HG02588 (cell line): ENCODE data around the gene GSTO2.
A peak's percentile ranks its signal among the peaks of the same experiment; 100 is the strongest.

ENCODE experiments used
- ATAC-seq: cut with Tn5 transposase; IDR thresholded peaks from one replicate; pipeline ENCODE4 v1.9.1; 2021; ENCODE audit warnings: mild to moderate bottlenecking, moderate library complexity; ENCODE audit not compliant: unreplicated experiment

GSTO2 gene

GRCh38 chr10:104253606-104254410 lies 15.2 kb upstream of the GSTO2 start:
- no peak for ATAC-seq

DNA sequence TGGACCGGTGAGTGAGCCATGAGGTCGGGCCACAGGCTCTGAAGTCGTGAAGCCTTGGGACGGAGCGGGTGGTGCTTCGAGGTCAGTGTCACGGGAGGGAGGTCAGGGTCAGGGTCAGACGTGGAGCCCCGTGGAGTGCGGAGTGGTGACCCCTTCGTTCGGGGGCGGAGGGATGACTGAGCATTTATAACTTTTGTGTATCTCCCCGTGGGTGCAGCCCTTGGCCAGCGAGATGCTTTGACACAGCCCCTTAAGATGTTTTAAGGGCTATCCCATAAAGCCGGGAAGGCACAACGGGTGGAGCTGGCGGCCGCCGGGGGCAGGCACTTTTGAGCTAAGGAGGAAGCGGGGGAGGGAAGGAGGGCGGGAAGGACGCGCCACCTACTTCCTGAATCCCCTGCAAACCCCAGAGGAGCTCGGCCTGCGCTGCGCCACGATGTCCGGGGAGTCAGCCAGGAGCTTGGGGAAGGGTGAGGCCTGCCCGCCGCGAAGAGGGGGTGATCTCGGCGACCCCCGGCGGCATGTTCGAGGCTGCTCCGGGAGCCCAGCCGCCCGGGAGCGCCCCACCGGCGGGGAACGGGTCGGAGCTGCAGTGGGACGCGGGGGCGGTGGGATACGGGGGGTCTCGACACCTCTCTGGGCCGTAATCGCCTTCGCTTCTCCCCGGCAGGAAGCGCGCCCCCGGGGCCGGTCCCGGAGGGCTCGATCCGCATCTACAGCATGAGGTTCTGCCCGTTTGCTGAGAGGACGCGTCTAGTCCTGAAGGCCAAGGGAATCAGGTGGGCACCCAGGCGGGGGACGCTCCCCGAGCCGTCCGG lies 14.3 kb upstream of the GSTO2 start, which contains the start of gene GSTO1:
TSS of gene GSTO1 (plus strand) at position 400 of the 818 bp plus-strand sequence. CDS start at position 437, 37 bp downstream.
- peak; percentile 75 for ATAC-seq

DNA sequence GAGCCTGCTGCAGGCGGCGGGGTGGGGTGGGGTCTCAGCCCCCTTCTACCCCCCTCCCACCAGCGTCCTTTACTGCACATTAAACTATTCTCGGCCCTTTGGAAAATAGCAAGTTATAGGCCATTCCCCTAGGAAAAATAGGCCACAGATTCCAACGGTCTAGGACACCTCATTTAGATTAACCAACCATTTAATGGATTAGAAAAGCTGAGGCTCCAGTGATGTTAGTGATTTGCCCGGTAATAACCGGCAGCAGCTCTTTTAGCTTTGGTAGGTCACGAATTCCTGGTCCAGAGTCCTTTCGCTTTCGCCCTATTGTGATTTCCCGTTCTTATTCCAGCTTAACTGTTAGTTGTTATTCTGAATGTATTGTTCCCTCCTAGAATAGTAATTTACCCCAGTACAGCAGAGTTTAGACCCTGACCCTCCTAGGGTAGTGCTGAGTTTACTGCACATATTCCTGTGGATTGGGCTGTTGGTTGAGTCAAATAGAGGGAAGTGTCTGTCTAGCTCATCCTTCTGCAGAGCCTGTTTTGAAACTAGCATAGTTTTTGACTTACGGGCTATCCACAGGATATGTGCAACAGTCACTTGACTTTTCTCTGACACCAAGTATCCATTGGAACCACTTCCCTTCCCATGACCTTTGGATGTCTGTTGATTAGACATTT lies 13.5 kb upstream of the GSTO2 start:
- ATAC-seq: no peak

DNA sequence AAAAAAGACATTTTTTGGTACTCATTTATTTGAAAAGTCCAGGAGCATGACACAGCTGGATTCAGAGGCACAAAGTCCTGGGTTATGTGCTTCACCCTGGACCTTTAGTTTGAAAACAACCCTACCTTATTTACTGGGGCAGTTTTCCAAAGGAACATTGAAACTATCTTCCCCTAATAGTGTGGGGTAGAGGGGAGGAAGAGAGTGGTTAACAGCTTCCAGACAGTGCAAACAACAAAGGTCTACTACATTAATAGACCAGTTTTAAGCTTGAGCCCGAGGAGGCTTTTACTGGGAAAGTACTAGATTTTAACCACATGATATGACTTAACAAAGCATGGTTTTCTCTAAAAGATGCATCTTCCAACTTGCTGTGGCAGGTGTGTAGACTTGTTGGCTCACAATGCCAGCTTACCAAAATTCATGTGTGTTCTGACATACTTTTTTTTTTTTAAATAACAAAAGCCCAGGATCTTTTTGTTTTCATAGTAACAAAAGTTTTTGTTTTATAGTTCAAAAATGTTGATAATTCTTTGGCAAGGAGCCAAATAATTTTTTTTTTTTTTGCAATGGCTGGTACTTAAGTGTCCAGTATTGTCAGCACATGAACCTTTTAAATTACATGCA lies 12.5 kb upstream of the GSTO2 start:
- no peak for ATAC-seq

DNA sequence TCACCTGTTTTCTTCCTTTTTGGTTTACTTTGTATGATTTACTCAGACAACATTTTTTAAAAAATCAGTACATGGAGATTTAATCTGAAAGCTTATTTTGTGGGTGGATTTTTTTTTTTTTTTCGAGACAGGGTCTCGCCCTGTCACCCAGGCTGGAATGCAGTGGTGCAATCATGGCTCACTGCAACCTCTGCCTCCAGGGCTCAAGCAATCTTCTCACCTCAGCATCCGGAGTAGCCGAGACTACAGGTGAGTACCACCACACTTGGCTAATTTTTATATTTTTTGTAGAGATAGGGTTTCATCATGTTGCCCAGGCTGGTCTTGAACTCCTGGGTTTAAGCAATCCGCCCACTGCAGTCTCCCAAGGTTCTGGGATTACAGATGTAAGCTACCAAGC lies 11.7 kb upstream of the GSTO2 start:
- no peak for ATAC-seq

- no peak for ATAC-seq
These were observed 10.8 kb upstream of the GSTO2 start for GRCh38 chr10:104258209-104258608.

- ATAC-seq: no peak
These were observed 9.5 kb upstream of the GSTO2 start for GRCh38 chr10:104259456-104259855.

DNA sequence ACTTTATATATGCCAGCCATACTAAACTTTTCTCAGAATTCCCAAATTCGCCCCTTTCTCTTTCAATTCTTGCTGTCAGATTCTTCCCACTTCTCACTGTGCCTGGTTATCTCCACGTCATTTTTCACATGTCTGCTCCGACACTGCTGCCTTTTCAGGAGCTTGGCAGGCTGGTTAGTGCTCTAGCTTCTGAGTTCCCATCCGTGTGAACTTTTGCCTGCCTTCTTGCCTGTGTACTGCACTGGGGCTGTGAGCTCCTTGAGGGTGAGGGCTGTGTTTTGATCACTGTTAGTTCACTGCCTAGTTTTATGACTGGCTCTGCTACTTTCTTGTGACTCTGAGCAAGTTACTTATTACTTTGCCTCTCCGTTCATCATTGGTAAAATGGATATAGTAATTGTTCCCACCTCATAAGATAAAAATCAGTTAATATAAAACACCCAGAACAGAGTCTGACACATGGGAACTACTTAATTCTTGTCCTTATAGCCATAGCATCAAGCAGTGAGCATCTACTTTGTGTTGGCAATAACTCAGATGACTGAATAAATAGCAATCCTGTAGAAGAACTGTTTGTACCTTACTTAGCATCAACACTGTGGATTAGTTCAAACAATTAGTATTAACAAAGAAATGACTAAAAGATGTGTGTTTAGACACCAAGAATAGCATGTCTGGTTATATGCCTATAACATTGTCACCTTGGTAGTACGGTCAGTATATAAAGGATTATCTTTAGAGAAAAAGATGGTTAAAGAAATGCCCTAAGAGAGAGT lies 8.8 kb upstream of the GSTO2 start:
- ATAC-seq: no peak

GRCh38 chr10:104260775-104261115 lies 8.2 kb upstream of the GSTO2 start:
- no peak for ATAC-seq

DNA sequence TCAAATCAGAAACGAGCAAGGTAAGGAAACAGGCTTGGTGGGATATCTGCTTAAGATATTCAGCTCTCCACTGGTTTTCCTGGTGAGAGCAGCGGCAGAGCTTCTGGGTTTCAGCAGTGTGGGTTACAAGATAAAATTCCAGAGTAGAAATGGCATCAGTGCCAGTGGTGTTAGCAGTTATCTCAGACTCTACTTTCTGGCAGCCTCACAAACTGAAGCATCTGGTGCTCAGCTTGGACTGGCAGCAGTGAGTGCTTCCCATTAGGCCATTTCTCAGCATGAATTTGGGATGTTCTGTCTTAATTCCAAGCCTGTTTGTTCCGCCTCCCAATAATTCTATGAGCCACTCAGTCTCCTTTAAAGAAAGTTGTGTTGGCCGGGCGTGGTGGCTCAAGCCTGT lies 6.9 kb upstream of the GSTO2 start:
- ATAC-seq: no peak

DNA sequence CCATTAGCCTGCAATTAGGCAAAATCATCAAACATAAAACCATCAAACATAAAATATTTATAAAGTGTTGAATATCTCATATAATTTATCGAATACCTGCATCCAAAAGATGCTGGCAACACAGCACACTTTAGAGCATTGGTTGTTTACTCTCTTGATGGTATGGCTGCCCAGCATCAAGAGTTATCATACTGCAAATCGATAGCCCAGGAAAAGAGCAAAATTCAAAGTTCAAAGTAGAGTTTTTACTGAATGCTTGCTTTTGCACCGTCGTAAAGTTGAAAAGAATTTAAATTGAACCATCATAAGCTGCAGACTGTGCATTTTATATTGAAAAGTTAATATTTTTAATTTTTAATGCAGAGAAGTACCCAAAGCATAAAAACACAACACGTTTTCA lies 4.2 kb upstream of the GSTO2 start:
- ATAC-seq: no peak

- ATAC-seq: no peak
These were observed 1.1 kb upstream of the GSTO2 start for GRCh38 chr10:104267721-104268404.

- no peak for ATAC-seq
These were observed 625 bp upstream of the GSTO2 start for GRCh38 chr10:104268405-104268712.

- ATAC-seq: no peak
These were observed 4.3 kb downstream of the GSTO2 start for GRCh38 chr10:104273286-104273685.

DNA sequence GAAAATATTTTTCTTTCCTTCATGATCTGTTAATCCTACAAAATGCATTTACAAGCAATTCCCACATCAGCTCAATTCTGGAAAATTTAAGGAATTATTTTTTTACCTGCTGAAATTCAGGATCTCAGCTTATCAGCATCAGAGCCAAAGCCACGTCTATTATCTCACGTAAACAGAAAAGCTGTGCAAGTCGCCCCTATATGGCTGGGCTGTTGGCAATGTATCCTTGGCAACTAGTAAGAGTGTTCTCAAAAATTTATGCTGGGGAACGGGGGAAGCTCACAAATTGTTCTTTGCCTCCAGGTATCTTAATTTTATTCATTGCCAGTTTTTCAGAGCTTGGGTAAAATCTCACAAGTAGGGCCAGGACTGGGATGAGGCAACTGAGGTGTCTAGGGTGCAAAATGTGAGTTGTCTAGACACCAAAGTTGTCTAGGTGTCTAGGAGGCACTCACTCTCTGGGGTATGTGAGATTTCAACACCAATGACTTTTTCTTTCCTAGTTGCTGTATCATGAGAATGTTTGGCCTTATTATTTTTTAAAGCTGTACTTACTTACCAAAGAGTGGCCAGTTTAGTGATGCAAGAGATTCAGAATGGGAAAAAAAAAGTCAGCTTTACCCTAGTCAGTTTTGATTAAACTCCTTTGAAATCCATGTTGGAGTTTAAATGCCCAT lies 5.1 kb downstream of the GSTO2 start:
- no peak for ATAC-seq

GRCh38 chr10:104274762-104275721 lies 6.1 kb downstream of the GSTO2 start:
- no peak for ATAC-seq

- no peak for ATAC-seq
These were observed 7.2 kb downstream of the GSTO2 start for GRCh38 chr10:104276192-104276591.

GRCh38 chr10:104277785-104278184 lies 8.8 kb downstream of the GSTO2 start:
- ATAC-seq: no peak
